Osteoblast (primary cell): ENCODE results near the gene CLPTM1L. TPM values are rescaled to one million over a fixed set of nuclear protein-coding genes. Genes with fewer than 3 reads are reported as not detected.
"Not testable (repeated sequence)": the region's sequence is repeated elsewhere in the genome, so short reads cannot be mapped to it uniquely, and the experiment has no call there.

Experiments used
- DNase-seq: peaks from one replicate; pipeline ENCODE4 v3.0.0; 2011; ENCODE audit warnings: low spot score, mixed read lengths; ENCODE audit not compliant: insufficient read length; ENCODE audit errors: missing footprints
- H2AFZ ChIP-seq: 2 replicates; pipeline ENCODE4 v1.6.0; 2011; ENCODE audit warnings: mild to moderate bottlenecking, low read length
- H3K27ac ChIP-seq: 2 replicates; pipeline ENCODE4 v1.5.1; 2011; ENCODE audit warnings: mild to moderate bottlenecking, low read depth, low read length, moderate library complexity
- H3K27me3 ChIP-seq: 2 replicates; pipeline ENCODE4 v1.6.0; 2012; ENCODE audit warnings: mild to moderate bottlenecking, control low read depth, inconsistent platforms, low read length, moderate library complexity; ENCODE audit not compliant: insufficient read depth
- H3K36me3 ChIP-seq: 2 replicates; pipeline ENCODE4 v1.5.1; 2011; ENCODE audit warnings: mild to moderate bottlenecking, low read length, control low read depth, moderate library complexity; ENCODE audit not compliant: insufficient read depth
- H3K4me1 ChIP-seq: 2 replicates; pipeline ENCODE4 v1.5.1; 2011; ENCODE audit warnings: mild to moderate bottlenecking, low read length, control low read depth, moderate library complexity; ENCODE audit not compliant: insufficient read depth
- H3K4me2 ChIP-seq: 2 replicates; pipeline ENCODE4 v1.6.0; 2011; ENCODE audit warnings: mild to moderate bottlenecking, low read length; ENCODE audit not compliant: insufficient read depth
- H3K4me3 ChIP-seq: fragments of 200-600 bp; sonication (generic); 3 replicates; pipeline ENCODE4 v1.5.1; 2012; ENCODE audit warnings: mild to moderate bottlenecking, low read length, inconsistent platforms; ENCODE audit not compliant: insufficient read depth
- H3K79me2 ChIP-seq: 2 replicates; pipeline ENCODE4 v1.6.0; 2012; ENCODE audit warnings: mild to moderate bottlenecking, low read length, control low read depth, inconsistent platforms; ENCODE audit not compliant: insufficient read depth
- H3K9me3 ChIP-seq: 2 replicates; pipeline ENCODE4 v1.5.1; 2011; ENCODE audit warnings: low read depth, low read length, control low read depth
- H4K20me1 ChIP-seq: 2 replicates; pipeline ENCODE4 v1.6.0; 2012; ENCODE audit warnings: mild to moderate bottlenecking, low read length, control low read depth; ENCODE audit not compliant: insufficient read depth
- CTCF ChIP-seq: IDR thresholded peaks from 2 replicates; pipeline ENCODE4 v1.5.1; 2011; ENCODE audit warnings: mild to moderate bottlenecking, low read depth, low read length, moderate library complexity; ENCODE audit errors: extremely low read depth
- total RNA-seq: library from RNA; depleted of rRNA; stranded (reverse); fragments of >200 nt; gene quantifications from 2 replicates; pipeline ENCODE4 v1.2.3, GENCODE V29; 2012

Gene CLPTM1L
- total RNA-seq, 1 donor = 139 TPM

DNA sequence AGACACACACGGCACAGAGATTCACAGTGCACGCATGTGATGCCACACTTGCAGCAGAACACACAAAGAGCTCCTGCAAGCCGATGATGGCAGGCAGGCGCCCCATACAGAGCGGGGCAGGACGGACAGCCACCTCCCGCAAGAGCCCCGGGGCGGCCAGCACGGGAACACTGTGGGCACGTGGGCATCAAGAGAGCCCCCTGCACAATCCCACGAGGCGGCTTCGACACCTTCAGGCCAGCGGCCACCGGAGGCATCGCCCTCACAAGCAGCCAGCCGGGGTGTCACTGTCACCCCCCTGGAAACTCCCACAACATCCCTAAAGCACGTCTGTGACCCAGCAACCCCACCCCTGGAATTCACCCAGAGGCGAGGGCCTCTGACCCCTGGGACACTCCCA lies 68.0 kb downstream of the CLPTM1L start:
- no peaks in the 10 kb centered on the region for H3K36me3 ChIP-seq
- H3K4me2 ChIP-seq = no peak overlapping the region
- no peak for DNase-seq
- no peak overlapping the region for H2AFZ ChIP-seq
- no peaks in the 10 kb centered on the region for H3K9me3 ChIP-seq
- H3K27me3 ChIP-seq = no peaks in the 10 kb centered on the region
- TF ChIP-seq CTCF = no peak
- H4K20me1 ChIP-seq = no peaks in the 10 kb centered on the region
- H3K4me1 ChIP-seq = no peaks in the 10 kb centered on the region
- no peak overlapping the region for H3K4me3 ChIP-seq
- H3K79me2 ChIP-seq = no peaks in the 10 kb centered on the region
- H3K27ac ChIP-seq = no peak overlapping the region

DNA sequence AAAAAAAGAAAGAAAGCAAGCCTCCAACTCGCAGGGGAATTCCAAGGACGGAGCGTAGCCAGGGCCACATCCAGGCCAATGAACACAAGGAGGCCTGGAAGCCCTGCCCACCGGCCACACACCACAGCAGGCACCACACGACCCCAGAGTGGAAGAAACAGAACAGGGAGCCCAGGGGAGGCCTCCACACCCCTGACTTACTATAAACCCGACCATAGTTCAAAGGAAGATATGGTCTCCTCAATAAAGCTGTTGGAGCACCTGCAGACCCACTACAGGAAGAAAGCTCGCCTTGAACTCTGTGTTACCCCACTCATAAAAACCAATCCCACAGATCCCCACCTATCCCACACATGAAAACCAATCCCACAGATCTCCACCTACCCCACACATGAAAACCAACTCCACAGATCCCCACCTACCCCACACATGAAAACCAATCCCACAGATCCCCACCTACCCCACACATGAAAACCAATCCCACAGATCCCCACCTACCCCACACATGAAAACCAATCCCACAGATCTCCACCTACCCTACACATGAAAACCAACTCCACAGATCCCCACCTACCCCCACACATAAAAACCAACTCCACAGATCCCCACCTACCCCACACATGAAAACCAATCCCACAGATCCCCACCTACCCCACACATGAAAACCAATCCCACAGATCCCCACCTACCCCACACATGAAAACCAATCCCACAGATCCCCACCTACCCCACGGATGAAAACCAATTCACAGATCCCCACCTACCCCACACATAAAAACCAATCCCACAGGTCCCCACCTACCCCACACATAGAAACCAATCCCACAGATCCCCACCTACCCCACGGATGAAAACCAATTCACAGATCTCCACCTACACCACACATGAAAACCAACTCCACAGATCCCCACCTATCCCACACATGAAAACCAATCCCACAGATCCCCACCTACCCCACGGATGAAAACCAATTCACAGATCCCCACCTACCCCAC lies 69.2 kb downstream of the CLPTM1L start:
- not testable (repeated sequence) for H3K79me2 ChIP-seq, H3K4me1 ChIP-seq, H2AFZ ChIP-seq, DNase-seq, H4K20me1 ChIP-seq, H3K9me3 ChIP-seq, H3K4me2 ChIP-seq, H3K27me3 ChIP-seq, H3K4me3 ChIP-seq, H3K27ac ChIP-seq, H3K36me3 ChIP-seq

DNA sequence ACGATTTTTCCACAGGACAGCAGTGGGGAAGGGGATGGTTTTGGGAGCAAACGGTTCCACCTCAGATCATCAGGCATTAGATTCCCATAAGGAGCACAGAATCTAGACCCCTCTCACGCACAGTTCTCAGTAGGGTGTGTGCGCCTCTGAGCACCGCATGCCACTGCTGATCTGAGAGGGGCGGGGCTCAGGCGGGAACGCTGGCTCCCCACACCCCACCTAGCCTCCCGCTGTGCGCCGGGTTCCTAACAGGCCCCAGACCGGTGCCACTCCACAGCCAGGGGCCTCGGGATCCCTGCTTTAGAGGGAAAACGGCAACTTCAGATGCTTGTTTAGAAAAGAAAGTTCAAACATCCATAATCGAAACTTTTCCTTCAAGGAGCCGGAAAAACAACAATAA lies 70.4 kb downstream of the CLPTM1L start:
- no peaks in the 10 kb centered on the region for H3K36me3 ChIP-seq
- H3K27me3 ChIP-seq = no peaks in the 10 kb centered on the region
- no peak overlapping the region for H3K4me2 ChIP-seq
- H3K27ac ChIP-seq = no peak overlapping the region
- H3K4me3 ChIP-seq = no peak overlapping the region
- H3K4me1 ChIP-seq = no peaks in the 10 kb centered on the region
- no peak for DNase-seq
- no peaks in the 10 kb centered on the region for H3K9me3 ChIP-seq
- H3K79me2 ChIP-seq = no peaks in the 10 kb centered on the region
- H4K20me1 ChIP-seq = no peaks in the 10 kb centered on the region
- no peak overlapping the region for H2AFZ ChIP-seq
- no peak for TF ChIP-seq CTCF

DNA sequence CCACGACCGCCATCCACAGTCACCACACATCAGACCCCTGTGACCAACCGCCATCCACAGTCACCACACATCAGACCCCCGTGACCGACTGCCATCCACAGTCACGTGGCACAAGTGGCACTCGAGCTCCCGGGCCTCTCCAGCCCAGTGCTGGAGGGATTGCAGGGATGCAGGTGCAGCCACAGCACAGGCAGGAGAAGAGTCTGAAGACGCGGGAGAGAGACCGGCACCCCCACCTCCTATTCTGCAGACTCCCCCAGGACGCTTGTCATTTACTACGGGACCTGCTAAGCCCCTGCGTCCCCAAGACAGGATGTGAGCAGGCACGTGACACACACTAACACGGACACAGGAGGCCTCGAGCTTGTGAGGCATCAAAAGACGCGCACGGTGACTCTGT lies 71.2 kb downstream of the CLPTM1L start:
- Histone ChIP-seq H3K4me2 (no peak overlapping the region), H3K27ac (no peak overlapping the region), H3K36me3 (no peaks in the 10 kb centered on the region), H2AFZ (no peak overlapping the region), H3K27me3 (no peaks in the 10 kb centered on the region), H3K4me3 (no peak overlapping the region), H3K79me2 (no peaks in the 10 kb centered on the region), H3K9me3 (no peaks in the 10 kb centered on the region), H3K4me1 (no peaks in the 10 kb centered on the region), H4K20me1 (no peaks in the 10 kb centered on the region)
- TF ChIP-seq CTCF = no peak
- no peak for DNase-seq
